Measurements from ENCODE around the gene MGA.
A peak's percentile ranks its signal among the peaks of the same experiment; 100 is the strongest.

The MGA gene

GRCh38 chr15:41806291-41807181, 146.3 kb downstream of the MGA start:
- DNase-seq (ENCODE audit: low read depth in 2 of 2) = no peak

GRCh38 chr15:41809121-41809520, 148.9 kb downstream of the MGA start:
- no peak for DNase-seq (ENCODE audit: low read depth in 2 of 2)

- no peak for DNase-seq (ENCODE audit: low read depth in 2 of 2)
Measured at GRCh38 chr15:41809526-41810220, 149.5 kb downstream of the MGA start.

- no peak for DNase-seq (ENCODE audit: low read depth in 2 of 2)
Measured at GRCh38 chr15:41810651-41811431, 150.6 kb downstream of the MGA start.

- peak; percentile 32 to 52 for DNase-seq (ENCODE audit: low read depth in 2 of 2)
Measured at GRCh38 chr15:41811432-41812195, 151.4 kb downstream of the MGA start.

GRCh38 chr15:41812820-41813375, 152.7 kb downstream of the MGA start:
- DNase-seq (ENCODE audit: low read depth in 2 of 2) = no peak

- DNase-seq (ENCODE audit: low read depth in 2 of 2) = no peak
Measured at GRCh38 chr15:41813426-41813825, 153.2 kb downstream of the MGA start.

- DNase-seq (ENCODE audit: low read depth in 2 of 2) = no peak
Measured at GRCh38 chr15:41814534-41814933, 154.3 kb downstream of the MGA start.

GRCh38 chr15:41816788-41817187, 156.6 kb downstream of the MGA start:
- no peak for DNase-seq (ENCODE audit: low read depth in 2 of 2)

- DNase-seq (ENCODE audit: low read depth in 2 of 2) = no peak
Measured at GRCh38 chr15:41817327-41817726, 157.1 kb downstream of the MGA start.

- DNase-seq (ENCODE audit: low read depth in 2 of 2) = no peak
Measured at GRCh38 chr15:41817781-41818180, 157.6 kb downstream of the MGA start.

- no peak for DNase-seq (ENCODE audit: low read depth in 2 of 2)
Measured at GRCh38 chr15:41819455-41820050, 159.3 kb downstream of the MGA start.

- no peak for DNase-seq (ENCODE audit: low read depth in 2 of 2)
Measured at GRCh38 chr15:41820791-41821423, 160.7 kb downstream of the MGA start.

- DNase-seq (ENCODE audit: low read depth in 2 of 2) = no peak
Measured at GRCh38 chr15:41821831-41822230, 161.6 kb downstream of the MGA start.

GRCh38 chr15:41822471-41822870, 162.3 kb downstream of the MGA start:
- no peak for DNase-seq (ENCODE audit: low read depth in 2 of 2)
